ENCODE data around the gene CDH23. TPM values are rescaled to one million over a fixed set of nuclear protein-coding genes. Genes with fewer than 3 reads are reported as not detected.

Gene CDH23
- total and polyA plus RNA-seq, 9 of the 15 experiments (the other 6 are each of a cell fraction or from before 2014, with no cell fraction given), result 0.18 to 1.2 (median 0.47) TPM

DNA sequence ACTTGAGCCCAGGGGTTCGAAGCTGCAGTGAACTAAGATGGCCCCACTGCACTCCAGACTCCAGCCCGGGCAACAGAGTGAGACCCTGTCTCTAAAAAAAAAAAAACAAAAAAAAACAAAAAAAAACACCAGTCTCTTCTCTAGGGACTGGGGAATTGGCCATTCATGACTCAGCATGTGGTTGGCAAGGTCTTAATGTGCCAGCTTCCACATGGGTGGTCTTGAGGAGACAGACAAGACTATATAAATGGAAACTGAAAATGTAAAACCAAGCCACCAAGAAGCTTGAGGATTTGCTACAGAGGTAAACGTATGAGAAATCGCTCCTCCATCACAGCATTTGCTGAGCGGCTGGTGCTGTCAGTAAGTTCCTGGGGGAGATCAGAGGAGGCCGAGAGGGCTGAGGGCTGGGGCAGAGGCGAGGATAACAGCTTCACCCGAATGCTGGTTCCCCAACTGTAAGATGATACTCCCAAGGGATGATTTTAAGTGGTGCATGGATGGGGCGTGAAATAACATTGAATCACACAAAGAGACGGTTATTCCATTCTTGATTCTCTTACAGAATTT lies 194.1 kb downstream of the CDH23 start:
- intact Hi-C loops (cut with micrococcal nuclease) (no loop called here), in situ Hi-C loops (cut with MboI) (no loop called here)
- POLR2A ChIA-PET, result interaction anchor here (0.6 to 1.0 kb wide), 4 partner anchors 9 to 105 kb away, joined by 3 to 4 read pairs (median 4); no protein-coding TSS in a partner anchor
- Histone ChIP-seq H3K4me3 (no peak overlapping the region), H3K27me3 (ENCODE audit: control insufficient read depth in 2 of 2, insufficient read depth in 2 of 2, low read length in 2 of 2) (peaks cover 0 to 6% of the 10 kb centered on the region in 2 experiments; a peak in 2 of 5 replicates), H2AFZ (ENCODE audit: low read depth, low read length) (no peak overlapping the region), H3K9me1 (ENCODE audit: control insufficient read depth, insufficient read depth, low read length) (no peaks in the 10 kb centered on the region), H3K36me3 (ENCODE audit: control insufficient read depth, insufficient read depth, low read length) (no peaks in the 10 kb centered on the region), H3K4me2 (ENCODE audit: insufficient read depth, low read length) (no peak overlapping the region), H3K79me2 (ENCODE audit: control insufficient read depth, insufficient read depth, low read length) (no peaks in the 10 kb centered on the region), H4K20me1 (replicated peaks; ENCODE audit: control insufficient read depth, insufficient read depth, low read length) (no peaks in the 10 kb centered on the region), H3K4me1 (replicated peaks in 1 of 2; ENCODE audit: control insufficient read depth in 2 of 2, insufficient read depth in 2 of 2, low read length in 2 of 2) (peaks cover 0 to 4% of the 10 kb centered on the region in 2 experiments; a peak in 2 of 5 replicates), H3K9me3 (replicated peaks; ENCODE audit: control insufficient read depth, insufficient read depth, low read depth, low read length) (no peaks in the 10 kb centered on the region), H3K27ac (ENCODE audit: extremely low read depth, low read depth, low read length) (no peak overlapping the region), H3K9ac (ENCODE audit: insufficient read depth in 1 of 2, low read depth in 2 of 2, low read length in 2 of 2) (no peak overlapping the region; a peak in 1 of 4 replicates)
- WGBS (ENCODE audit: insufficient coverage, low coverage, missing lambda C conversion rate), result 28% methylated on average over 10 of the region's 10 CpGs
- no peak for DNase-seq (ENCODE audit: extremely low read depth in 1 of 4, low spot score in 3 of 4)
- no peak for TF ChIP-seq RUNX1 (IDR thresholded peaks at IDR 0.05; ENCODE audit: low read depth)
- BruUV-seq (replicated peaks), result no TSS peak
- CTCF ChIA-PET (ENCODE audit: low intra/inter-chr PET ratio), result no interaction called here
- no peak for ATAC-seq
- FAIRE-seq, result no peak

DNA sequence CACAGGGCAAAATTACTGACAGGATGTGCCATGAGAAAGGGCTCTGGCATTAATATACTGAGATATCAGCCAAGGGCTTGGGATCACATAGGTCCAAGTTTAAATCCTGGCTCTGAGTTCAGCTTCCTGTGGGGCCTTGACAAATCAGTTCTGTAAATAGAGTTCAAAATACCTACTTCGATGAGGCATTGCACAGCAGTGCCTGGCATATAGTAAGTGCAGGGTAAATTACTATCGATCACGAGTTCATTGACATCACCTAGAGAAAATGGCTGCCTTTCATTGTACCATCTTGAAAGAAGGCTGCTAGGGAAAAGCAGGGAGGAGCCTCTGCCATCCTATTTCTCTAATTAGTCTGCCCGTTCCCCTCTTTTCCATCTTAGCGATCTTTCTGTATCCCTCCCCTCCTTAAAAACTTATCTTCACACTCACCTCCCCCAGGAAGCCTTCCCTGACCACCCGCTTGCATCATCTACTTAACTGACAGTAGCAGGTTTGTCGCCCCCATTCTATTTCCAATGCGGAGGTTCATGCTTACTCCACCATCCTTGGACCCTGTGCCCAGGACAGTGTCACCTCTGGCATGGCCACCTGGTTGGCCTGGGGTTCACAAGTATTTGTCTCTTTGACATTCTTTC lies 198.3 kb downstream of the CDH23 start:
- H2AFZ ChIP-seq (ENCODE audit: low read depth, low read length), result no peak overlapping the region
- in situ Hi-C loops (cut with MboI), result no loop called here
- H3K27ac ChIP-seq (ENCODE audit: extremely low read depth, low read depth, low read length), result no peak overlapping the region
- no peak for ATAC-seq
- H3K36me3 ChIP-seq (ENCODE audit: control insufficient read depth, insufficient read depth, low read length), result no peaks in the 10 kb centered on the region
- H3K79me2 ChIP-seq (ENCODE audit: control insufficient read depth, insufficient read depth, low read length), result no peaks in the 10 kb centered on the region
- H3K27me3 ChIP-seq (ENCODE audit: control insufficient read depth in 2 of 2, insufficient read depth in 2 of 2, low read length in 2 of 2), result no peaks in the 10 kb centered on the region; a peak in 1 of 5 replicates
- peaks cover 7 to 22% of the 10 kb centered on the region in 2 experiments for H3K4me1 ChIP-seq (replicated peaks in 1 of 2; ENCODE audit: control insufficient read depth in 2 of 2, insufficient read depth in 2 of 2, low read length in 2 of 2)
- no peak for FAIRE-seq
- no peak overlapping the region for H3K4me3 ChIP-seq
- WGBS (ENCODE audit: insufficient coverage, low coverage, missing lambda C conversion rate), result 43% methylated on average over 8 of the region's 8 CpGs
- H4K20me1 ChIP-seq (replicated peaks; ENCODE audit: control insufficient read depth, insufficient read depth, low read length), result no peaks in the 10 kb centered on the region
- no peak for DNase-seq (ENCODE audit: extremely low read depth in 1 of 4, low spot score in 3 of 4)
- ChIA-PET POLR2A (interaction anchor here (0.6 kb wide), 1 partner anchor 89 kb away, joined by 3 read pairs; no protein-coding TSS in a partner anchor), CTCF (ENCODE audit: low intra/inter-chr PET ratio) (no interaction called here)
- no peak overlapping the region for H3K4me2 ChIP-seq (ENCODE audit: insufficient read depth, low read length)
- H3K9ac ChIP-seq (ENCODE audit: insufficient read depth in 1 of 2, low read depth in 2 of 2, low read length in 2 of 2), result no peak overlapping the region
- no peaks in the 10 kb centered on the region for H3K9me3 ChIP-seq (replicated peaks; ENCODE audit: control insufficient read depth, insufficient read depth, low read depth, low read length)
- H3K9me1 ChIP-seq (ENCODE audit: control insufficient read depth, insufficient read depth, low read length), result no peaks in the 10 kb centered on the region
- BruUV-seq (replicated peaks), result no TSS peak
- intact Hi-C loops (cut with micrococcal nuclease), result no loop called here
- TF ChIP-seq, protein P1, sequence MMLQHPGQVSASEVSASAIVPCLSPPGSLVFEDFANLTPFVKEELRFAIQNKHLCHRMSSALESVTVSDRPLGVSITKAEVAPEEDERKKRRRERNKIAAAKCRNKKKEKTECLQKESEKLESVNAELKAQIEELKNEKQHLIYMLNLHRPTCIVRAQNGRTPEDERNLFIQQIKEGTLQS (IDR thresholded peaks at IDR 0.05), result peak; percentile 48
- TF ChIP-seq, protein P1 (CRISPR knock-in tag; conservative IDR thresholded peaks at IDR 0.05), result no peak
- TF ChIP-seq ZNF699 (CRISPR knock-in tag; IDR thresholded peaks at IDR 0.05; ENCODE audit: insufficient replicate concordance) (no peak), EP400 (IDR thresholded peaks at IDR 0.05) (no peak), ZNF274 (IDR thresholded peaks at IDR 0.05; ENCODE audit: borderline replicate concordance, low read depth, low read length) (no peak)
- TF ChIP-seq, protein P2, sequence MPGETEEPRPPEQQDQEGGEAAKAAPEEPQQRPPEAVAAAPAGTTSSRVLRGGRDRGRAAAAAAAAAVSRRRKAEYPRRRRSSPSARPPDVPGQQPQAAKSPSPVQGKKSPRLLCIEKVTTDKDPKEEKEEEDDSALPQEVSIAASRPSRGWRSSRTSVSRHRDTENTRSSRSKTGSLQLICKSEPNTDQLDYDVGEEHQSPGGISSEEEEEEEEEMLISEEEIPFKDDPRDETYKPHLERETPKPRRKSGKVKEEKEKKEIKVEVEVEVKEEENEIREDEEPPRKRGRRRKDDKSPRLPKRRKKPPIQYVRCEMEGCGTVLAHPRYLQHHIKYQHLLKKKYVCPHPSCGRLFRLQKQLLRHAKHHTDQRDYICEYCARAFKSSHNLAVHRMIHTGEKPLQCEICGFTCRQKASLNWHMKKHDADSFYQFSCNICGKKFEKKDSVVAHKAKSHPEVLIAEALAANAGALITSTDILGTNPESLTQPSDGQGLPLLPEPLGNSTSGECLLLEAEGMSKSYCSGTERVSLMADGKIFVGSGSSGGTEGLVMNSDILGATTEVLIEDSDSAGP (CRISPR knock-in tag; IDR thresholded peaks at IDR 0.05), result no peak
- TF ChIP-seq, protein P3, sequence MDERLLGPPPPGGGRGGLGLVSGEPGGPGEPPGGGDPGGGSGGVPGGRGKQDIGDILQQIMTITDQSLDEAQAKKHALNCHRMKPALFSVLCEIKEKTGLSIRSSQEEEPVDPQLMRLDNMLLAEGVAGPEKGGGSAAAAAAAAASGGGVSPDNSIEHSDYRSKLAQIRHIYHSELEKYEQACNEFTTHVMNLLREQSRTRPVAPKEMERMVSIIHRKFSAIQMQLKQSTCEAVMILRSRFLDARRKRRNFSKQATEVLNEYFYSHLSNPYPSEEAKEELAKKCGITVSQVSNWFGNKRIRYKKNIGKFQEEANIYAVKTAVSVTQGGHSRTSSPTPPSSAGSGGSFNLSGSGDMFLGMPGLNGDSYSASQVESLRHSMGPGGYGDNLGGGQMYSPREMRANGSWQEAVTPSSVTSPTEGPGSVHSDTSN (CRISPR knock-in tag; IDR thresholded peaks at IDR 0.05; ENCODE audit: low read depth), result no peak
- TF ChIP-seq, protein P3 (tag; conservative IDR thresholded peaks at IDR 0.05; ENCODE audit: low read depth), result no peak
